Measurements from ENCODE around the gene MTG2. TPM values are rescaled to one million over a fixed set of nuclear protein-coding genes. Genes with fewer than 3 reads are reported as not detected.

Gene MTG2
- total RNA-seq, 1 experiment from 2014 or later: 27.9 TPM

- TF ChIP-seq, protein P1, sequence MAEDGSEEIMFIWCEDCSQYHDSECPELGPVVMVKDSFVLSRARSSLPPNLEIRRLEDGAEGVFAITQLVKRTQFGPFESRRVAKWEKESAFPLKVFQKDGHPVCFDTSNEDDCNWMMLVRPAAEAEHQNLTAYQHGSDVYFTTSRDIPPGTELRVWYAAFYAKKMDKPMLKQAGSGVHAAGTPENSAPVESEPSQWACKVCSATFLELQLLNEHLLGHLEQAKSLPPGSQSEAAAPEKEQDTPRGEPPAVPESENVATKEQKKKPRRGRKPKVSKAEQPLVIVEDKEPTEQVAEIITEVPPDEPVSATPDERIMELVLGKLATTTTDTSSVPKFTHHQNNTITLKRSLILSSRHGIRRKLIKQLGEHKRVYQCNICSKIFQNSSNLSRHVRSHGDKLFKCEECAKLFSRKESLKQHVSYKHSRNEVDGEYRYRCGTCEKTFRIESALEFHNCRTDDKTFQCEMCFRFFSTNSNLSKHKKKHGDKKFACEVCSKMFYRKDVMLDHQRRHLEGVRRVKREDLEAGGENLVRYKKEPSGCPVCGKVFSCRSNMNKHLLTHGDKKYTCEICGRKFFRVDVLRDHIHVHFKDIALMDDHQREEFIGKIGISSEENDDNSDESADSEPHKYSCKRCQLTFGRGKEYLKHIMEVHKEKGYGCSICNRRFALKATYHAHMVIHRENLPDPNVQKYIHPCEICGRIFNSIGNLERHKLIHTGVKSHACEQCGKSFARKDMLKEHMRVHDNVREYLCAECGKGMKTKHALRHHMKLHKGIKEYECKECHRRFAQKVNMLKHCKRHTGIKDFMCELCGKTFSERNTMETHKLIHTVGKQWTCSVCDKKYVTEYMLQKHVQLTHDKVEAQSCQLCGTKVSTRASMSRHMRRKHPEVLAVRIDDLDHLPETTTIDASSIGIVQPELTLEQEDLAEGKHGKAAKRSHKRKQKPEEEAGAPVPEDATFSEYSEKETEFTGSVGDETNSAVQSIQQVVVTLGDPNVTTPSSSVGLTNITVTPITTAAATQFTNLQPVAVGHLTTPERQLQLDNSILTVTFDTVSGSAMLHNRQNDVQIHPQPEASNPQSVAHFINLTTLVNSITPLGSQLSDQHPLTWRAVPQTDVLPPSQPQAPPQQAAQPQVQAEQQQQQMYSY (CRISPR knock-in tag; IDR thresholded peaks at IDR 0.05): no peak
- TF ChIP-seq NR3C1 (CRISPR knock-in tag; conservative IDR thresholded peaks at IDR 0.05; ENCODE audit: low read depth) (no peak), IRF2 (CRISPR knock-in tag; IDR thresholded peaks at IDR 0.05; ENCODE audit: borderline replicate concordance, low read depth) (no peak)
- TF ChIP-seq, protein P2, sequence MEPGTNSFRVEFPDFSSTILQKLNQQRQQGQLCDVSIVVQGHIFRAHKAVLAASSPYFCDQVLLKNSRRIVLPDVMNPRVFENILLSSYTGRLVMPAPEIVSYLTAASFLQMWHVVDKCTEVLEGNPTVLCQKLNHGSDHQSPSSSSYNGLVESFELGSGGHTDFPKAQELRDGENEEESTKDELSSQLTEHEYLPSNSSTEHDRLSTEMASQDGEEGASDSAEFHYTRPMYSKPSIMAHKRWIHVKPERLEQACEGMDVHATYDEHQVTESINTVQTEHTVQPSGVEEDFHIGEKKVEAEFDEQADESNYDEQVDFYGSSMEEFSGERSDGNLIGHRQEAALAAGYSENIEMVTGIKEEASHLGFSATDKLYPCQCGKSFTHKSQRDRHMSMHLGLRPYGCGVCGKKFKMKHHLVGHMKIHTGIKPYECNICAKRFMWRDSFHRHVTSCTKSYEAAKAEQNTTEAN (CRISPR knock-in tag; IDR thresholded peaks at IDR 0.05): no peak
Measured at GRCh38 chr20:62176866-62177265, 6.0 kb upstream of the MTG2 start (continued).

DNA sequence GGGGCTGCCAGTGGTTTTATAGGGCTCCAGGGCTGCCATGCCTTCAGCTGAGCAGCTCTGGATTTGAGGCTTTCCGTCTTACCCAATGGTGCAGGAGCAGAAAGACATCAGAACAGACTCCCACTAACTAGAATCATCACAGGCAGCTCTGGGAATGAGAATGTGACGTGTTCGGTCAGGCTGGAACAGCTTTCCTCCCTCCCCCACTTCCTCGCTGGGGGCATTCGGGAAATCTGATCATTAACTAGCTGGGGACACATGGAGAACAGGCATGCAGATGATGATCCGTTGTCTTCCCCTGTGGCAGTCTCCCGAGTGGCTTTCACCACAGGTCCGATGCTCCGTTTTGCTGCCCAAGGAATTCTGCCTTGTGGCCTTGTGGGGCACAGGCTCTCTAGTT is 5.5 kb upstream of the MTG2 start:
- no peak overlapping the region for H3K27ac Mint-ChIP-seq
- H3K36me3 Mint-ChIP-seq: peaks cover 14% of the 10 kb centered on the region
- ChIA-PET POLR2A (interaction anchor here (0.7 kb wide), 1 partner anchor 25 kb away, joined by 3 read pairs; no protein-coding TSS in a partner anchor), CTCF (interaction anchor here (0.6 kb wide), 1 partner anchor 43 kb away, joined by 3 read pairs; no protein-coding TSS in a partner anchor)
- peaks cover 8% of the 10 kb centered on the region for H3K4me1 Mint-ChIP-seq
- H3K27me3 Mint-ChIP-seq (ENCODE audit: low read depth): no peaks in the 10 kb centered on the region
- TF ChIP-seq, protein P3, sequence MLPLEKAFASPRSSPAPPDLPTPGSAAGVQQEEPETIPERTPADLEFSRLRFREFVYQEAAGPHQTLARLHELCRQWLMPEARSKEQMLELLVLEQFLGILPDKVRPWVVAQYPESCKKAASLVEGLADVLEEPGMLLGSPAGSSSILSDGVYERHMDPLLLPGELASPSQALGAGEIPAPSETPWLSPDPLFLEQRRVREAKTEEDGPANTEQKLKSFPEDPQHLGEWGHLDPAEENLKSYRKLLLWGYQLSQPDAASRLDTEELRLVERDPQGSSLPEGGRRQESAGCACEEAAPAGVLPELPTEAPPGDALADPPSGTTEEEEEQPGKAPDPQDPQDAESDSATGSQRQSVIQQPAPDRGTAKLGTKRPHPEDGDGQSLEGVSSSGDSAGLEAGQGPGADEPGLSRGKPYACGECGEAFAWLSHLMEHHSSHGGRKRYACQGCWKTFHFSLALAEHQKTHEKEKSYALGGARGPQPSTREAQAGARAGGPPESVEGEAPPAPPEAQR (CRISPR knock-in tag; IDR thresholded peaks at IDR 0.05): no peak
- TF ChIP-seq, protein P4, sequence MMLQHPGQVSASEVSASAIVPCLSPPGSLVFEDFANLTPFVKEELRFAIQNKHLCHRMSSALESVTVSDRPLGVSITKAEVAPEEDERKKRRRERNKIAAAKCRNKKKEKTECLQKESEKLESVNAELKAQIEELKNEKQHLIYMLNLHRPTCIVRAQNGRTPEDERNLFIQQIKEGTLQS (CRISPR knock-in tag; conservative IDR thresholded peaks at IDR 0.05): no peak
- DNase-seq (ENCODE audit: low spot score) (no peak), ATAC-seq (no peak)
- H3K4me3 Mint-ChIP-seq: no peak overlapping the region
- no peaks in the 10 kb centered on the region for H3K9me3 Mint-ChIP-seq

DNA sequence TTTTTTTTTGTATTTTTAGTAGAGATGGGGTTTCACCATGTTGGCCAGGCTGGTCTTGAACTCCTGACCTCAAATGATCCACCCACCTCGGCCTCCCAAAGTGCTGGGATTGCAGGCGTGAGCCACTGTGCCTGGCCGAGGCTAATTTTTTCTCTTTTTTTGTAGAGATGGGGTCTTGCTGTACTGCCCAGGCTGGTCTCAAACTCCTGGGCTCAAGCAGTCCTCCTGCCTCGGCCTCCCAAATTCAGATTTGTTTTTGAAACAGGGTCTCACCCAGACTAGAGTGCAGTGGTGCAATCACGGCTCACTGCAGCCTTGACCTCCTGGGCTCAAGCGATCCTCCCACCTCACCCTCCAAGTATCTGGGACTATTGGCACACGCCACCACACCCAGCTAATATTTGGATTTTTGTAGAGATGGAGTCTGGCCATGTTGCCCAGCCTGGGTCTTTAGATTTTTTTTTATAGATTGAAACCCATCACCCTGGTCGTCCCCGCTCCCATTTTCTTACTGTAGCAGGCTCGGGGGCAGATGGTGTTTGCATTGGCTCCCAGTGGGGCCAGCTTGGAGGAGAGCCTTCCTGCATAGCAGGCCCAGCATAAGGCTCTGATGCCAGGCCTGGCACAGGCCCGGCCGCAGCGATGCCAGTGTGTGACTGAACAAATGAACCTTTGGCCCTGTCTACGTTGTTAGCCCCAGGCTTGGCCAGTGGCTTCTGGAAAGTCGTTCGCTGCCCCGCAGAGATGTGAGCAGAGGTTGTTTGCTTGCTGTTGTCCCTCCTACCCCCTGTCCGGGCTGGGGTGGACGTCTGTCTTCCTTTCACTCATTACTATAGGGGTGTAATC is 4.3 kb upstream of the MTG2 start:
- Mint-ChIP-seq H3K27me3 (ENCODE audit: low read depth) (no peaks in the 10 kb centered on the region), H3K36me3 (peaks cover 14% of the 10 kb centered on the region), H3K4me1 (peaks cover 10% of the 10 kb centered on the region), H3K4me3 (no peak overlapping the region), H3K27ac (no peak overlapping the region), H3K9me3 (no peaks in the 10 kb centered on the region)
- no peak for ATAC-seq
- no peak for DNase-seq (ENCODE audit: low spot score)
- CTCF ChIA-PET: no interaction called here
- TF ChIP-seq, protein P5, sequence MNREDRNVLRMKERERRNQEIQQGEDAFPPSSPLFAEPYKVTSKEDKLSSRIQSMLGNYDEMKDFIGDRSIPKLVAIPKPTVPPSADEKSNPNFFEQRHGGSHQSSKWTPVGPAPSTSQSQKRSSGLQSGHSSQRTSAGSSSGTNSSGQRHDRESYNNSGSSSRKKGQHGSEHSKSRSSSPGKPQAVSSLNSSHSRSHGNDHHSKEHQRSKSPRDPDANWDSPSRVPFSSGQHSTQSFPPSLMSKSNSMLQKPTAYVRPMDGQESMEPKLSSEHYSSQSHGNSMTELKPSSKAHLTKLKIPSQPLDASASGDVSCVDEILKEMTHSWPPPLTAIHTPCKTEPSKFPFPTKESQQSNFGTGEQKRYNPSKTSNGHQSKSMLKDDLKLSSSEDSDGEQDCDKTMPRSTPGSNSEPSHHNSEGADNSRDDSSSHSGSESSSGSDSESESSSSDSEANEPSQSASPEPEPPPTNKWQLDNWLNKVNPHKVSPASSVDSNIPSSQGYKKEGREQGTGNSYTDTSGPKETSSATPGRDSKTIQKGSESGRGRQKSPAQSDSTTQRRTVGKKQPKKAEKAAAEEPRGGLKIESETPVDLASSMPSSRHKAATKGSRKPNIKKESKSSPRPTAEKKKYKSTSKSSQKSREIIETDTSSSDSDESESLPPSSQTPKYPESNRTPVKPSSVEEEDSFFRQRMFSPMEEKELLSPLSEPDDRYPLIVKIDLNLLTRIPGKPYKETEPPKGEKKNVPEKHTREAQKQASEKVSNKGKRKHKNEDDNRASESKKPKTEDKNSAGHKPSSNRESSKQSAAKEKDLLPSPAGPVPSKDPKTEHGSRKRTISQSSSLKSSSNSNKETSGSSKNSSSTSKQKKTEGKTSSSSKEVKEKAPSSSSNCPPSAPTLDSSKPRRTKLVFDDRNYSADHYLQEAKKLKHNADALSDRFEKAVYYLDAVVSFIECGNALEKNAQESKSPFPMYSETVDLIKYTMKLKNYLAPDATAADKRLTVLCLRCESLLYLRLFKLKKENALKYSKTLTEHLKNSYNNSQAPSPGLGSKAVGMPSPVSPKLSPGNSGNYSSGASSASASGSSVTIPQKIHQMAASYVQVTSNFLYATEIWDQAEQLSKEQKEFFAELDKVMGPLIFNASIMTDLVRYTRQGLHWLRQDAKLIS (CRISPR knock-in tag; IDR thresholded peaks at IDR 0.05; ENCODE audit: borderline replicate concordance): no peak
- TF ChIP-seq, protein P2 (CRISPR knock-in tag; IDR thresholded peaks at IDR 0.05): no peak
- peak; percentile 74 for TF ChIP-seq ZNF121 (CRISPR knock-in tag; IDR thresholded peaks at IDR 0.05)
- POLR2A ChIA-PET: no interaction called here

Measured in WTC11 (cell line).